Ishikawa (cell line): ENCODE data around the gene NPAT.

Experiments used
- CEBPB ChIP-seq: IDR thresholded peaks from 2 replicates; pipeline ENCODE4 v1.6.1; 2012
- EP300 ChIP-seq: IDR thresholded peaks from 2 replicates; pipeline ENCODE4 v1.6.1; 2012; ENCODE audit warnings: borderline replicate concordance
- MAX ChIP-seq: IDR thresholded peaks from 2 replicates; pipeline ENCODE4 v1.6.1; 2012
- TCF12 ChIP-seq: IDR thresholded peaks from 2 replicates; pipeline ENCODE4 v1.6.1; 2012; ENCODE audit warnings: low read depth
- YY1 ChIP-seq: IDR thresholded peaks from 2 replicates; pipeline ENCODE4 v1.6.1; 2012; ENCODE audit warnings: low read depth
- ZBTB7A ChIP-seq: IDR thresholded peaks from 2 replicates; pipeline ENCODE4 v1.6.1; 2012; ENCODE audit warnings: low read depth

- TF ChIP-seq TCF12 (no peak), ZBTB7A (no peak), MAX (no peak), EP300 (no peak), CEBPB (no peak), YY1 (no peak)
Observed at GRCh38 chr11:108241330-108242037, 19.0 kb upstream of the NPAT start.
